K562 (cell line): Measurements from ENCODE around the gene GRIA2. TPM values are rescaled to one million over a fixed set of nuclear protein-coding genes. Genes with fewer than 3 reads are reported as not detected.

ENCODE experiments used
- ATAC-seq: fragments of 200-7000 bp; cut with Tn5 transposase; 3 replicates; pipeline ENCODE4 v1.9.1; 2020; ENCODE audit warnings: moderate library complexity
- BruUV-seq: library from RNA; stranded (reverse); fragments of 400-500 nt; replicated peaks from 2 replicates; lab custom pipeline; 2021; lab: Mats Ljungman, UMichigan
- CTCF ChIA-PET: fragments of 300-600 bp; formaldehyde crosslinking; extraction: SDS; loops from one replicate; lab custom pipeline; 2021; ENCODE audit warnings: low intra/inter-chr PET ratio; lab: Yijun Ruan, JAX
- POLR2A ChIA-PET: fragments of 300-600, 350-650 bp; sonication (Branson Sonifier 250); formaldehyde crosslinking; extraction: SDS; loops from one replicate; lab custom pipeline; 2021; ENCODE audit warnings: antibody characterized with exemption, inconsistent platforms; lab: Yijun Ruan, JAX
- DNase-seq, 4 experiments: peaks; one replicate each; pipeline versions ENCODE4 v3.0.0 to v3.0.0-alpha.2; 2011 to 2018; ENCODE audit warnings: low spot score in 3 of 4, mixed read lengths in 3 of 4; ENCODE audit errors: extremely low read depth in 1 of 4
- FAIRE-seq: peaks from 2 replicates; lab custom pipeline; 2011; peaks lifted over from hg19 to GRCh38; lab: Jason Lieb, UNC
- H2AFZ ChIP-seq: 2 replicates; pipeline ENCODE4 v1.6.0; 2011; ENCODE audit warnings: low read depth, low read length, control low read depth, inconsistent platforms
- H3K27ac ChIP-seq: fragments of 200-600 bp; 3 replicates; pipeline ENCODE4 v1.8.0; 2011; ENCODE audit warnings: low read depth, mild to moderate bottlenecking, control low read depth, inconsistent platforms, low read length, moderate library complexity, mixed read lengths; ENCODE audit errors: extremely low read depth
- H3K27me3 ChIP-seq, 2 experiments: fragments of 300-600 bp in 1 of 2; 2 replicates in 1 of 2; 3 replicates in 1 of 2; pipeline versions ENCODE4 v1.6.0 to v1.8.0; 2011; ENCODE audit warnings: inconsistent platforms in 2 of 2, low read length in 2 of 2, mild to moderate bottlenecking in 1 of 2, mixed read lengths in 1 of 2, moderate library complexity in 1 of 2; ENCODE audit not compliant: control insufficient read depth in 2 of 2, insufficient read depth in 2 of 2
- H3K36me3 ChIP-seq: fragments of 300-600 bp; 3 replicates; pipeline ENCODE4 v1.8.0; 2011; ENCODE audit warnings: mild to moderate bottlenecking, low read length, inconsistent platforms; ENCODE audit not compliant: control insufficient read depth, insufficient read depth
- H3K4me1 ChIP-seq, 2 experiments: fragments of 200-600 bp in 1 of 2; replicated peaks in 1 of 2; 2 replicates in 1 of 2; 3 replicates in 1 of 2; pipeline versions ENCODE4 v1.5.1 to v1.8.0; 2011; ENCODE audit warnings: inconsistent platforms in 2 of 2, low read length in 2 of 2, mild to moderate bottlenecking in 1 of 2, mixed read lengths in 1 of 2, moderate library complexity in 1 of 2; ENCODE audit not compliant: control insufficient read depth in 2 of 2, insufficient read depth in 2 of 2
- H3K4me2 ChIP-seq: 2 replicates; pipeline ENCODE4 v1.6.1; 2011; ENCODE audit warnings: low read length, control low read depth, inconsistent platforms, mixed read lengths; ENCODE audit not compliant: insufficient read depth
- H3K4me3 ChIP-seq: fragments of 200-600 bp; sonication (generic), shearing (Covaris generic); 2 replicates; pipeline ENCODE4 v1.5.1; 2016; ENCODE audit warnings: control low read depth, inconsistent platforms
- H3K79me2 ChIP-seq: fragments of 200-600 bp; 3 replicates; pipeline ENCODE4 v1.8.0; 2011; ENCODE audit warnings: low read length, inconsistent platforms; ENCODE audit not compliant: control insufficient read depth, insufficient read depth
- H3K9ac ChIP-seq, 2 experiments: 2 replicates each; pipeline versions ENCODE4 v1.6.0 to v1.6.1; 2011; ENCODE audit warnings: low read depth in 2 of 2, low read length in 2 of 2, control low read depth in 1 of 2, inconsistent platforms in 1 of 2, mild to moderate bottlenecking in 1 of 2, mixed read lengths in 1 of 2; ENCODE audit not compliant: insufficient read depth in 1 of 2
- H3K9me1 ChIP-seq: one replicate; pipeline ENCODE4 v1.6.0; 2011; ENCODE audit warnings: inconsistent platforms, mild to moderate bottlenecking, low read length, moderate library complexity; ENCODE audit not compliant: control insufficient read depth, insufficient read depth
- H3K9me3 ChIP-seq: replicated peaks from 2 replicates; pipeline ENCODE4 v1.5.1; 2011; ENCODE audit warnings: low read depth, low read length, inconsistent platforms; ENCODE audit not compliant: control insufficient read depth, insufficient read depth
- H4K20me1 ChIP-seq: replicated peaks from 2 replicates; pipeline ENCODE4 v1.6.1; 2011; ENCODE audit warnings: low read length, inconsistent platforms, mixed read lengths; ENCODE audit not compliant: control insufficient read depth, insufficient read depth
- BMI1 ChIP-seq: fragments of 150-350 bp; IDR thresholded peaks from 2 replicates; pipeline ENCODE4 v1.6.1; 2014; ENCODE audit warnings: low read length
- C11orf30 ChIP-seq: fragments of 450-650 bp; IDR thresholded peaks from 2 replicates; pipeline ENCODE4 v1.6.1; 2016; ENCODE audit warnings: low read depth, mild to moderate bottlenecking
- CTBP1 ChIP-seq: fragments of 450-650 bp; IDR thresholded peaks from 2 replicates; pipeline ENCODE4 v1.6.1; 2016; ENCODE audit warnings: borderline replicate concordance
- GTF3C2 ChIP-seq: IDR thresholded peaks from 3 replicates; pipeline ENCODE4 v1.6.1; 2011; ENCODE audit warnings: borderline replicate concordance, mild to moderate bottlenecking, moderate library complexity; ENCODE audit not compliant: insufficient read length; ENCODE audit errors: extremely low read depth
- HDAC8 ChIP-seq: fragments of 450-650 bp; IDR thresholded peaks from 2 replicates; pipeline ENCODE4 v1.6.1; 2016; ENCODE audit warnings: mild to moderate bottlenecking, missing genetic modification characterization, moderate library complexity, missing compliant biosample characterization
- MAZ ChIP-seq, 2 experiments: fragments of 450-650 bp in 1 of 2; sonication (generic) in 1 of 2; formaldehyde crosslinking; IDR thresholded peaks in 1 of 2; conservative IDR thresholded peaks in 1 of 2; 2 replicates each; pipeline versions ENCODE4 v1.4.0 to v1.5.0; 2020; ENCODE audit warnings: mild to moderate bottlenecking in 1 of 2, missing genetic modification reagents in 1 of 2
- MTA2 ChIP-seq: fragments of 450-650 bp; IDR thresholded peaks from 2 replicates; pipeline ENCODE4 v1.6.1; 2016; ENCODE audit warnings: low read depth
- MTF1 ChIP-seq: fragments of 250-450 bp; sonication (Bioruptor Pico); IDR thresholded peaks from 2 replicates; pipeline ENCODE4 v1.9.0; 2021; ENCODE audit warnings: moderate library complexity, mild to moderate bottlenecking, inconsistent platforms, borderline replicate concordance
- SAFB ChIP-seq: fragments of 200-400 bp; formaldehyde crosslinking; IDR thresholded peaks from 2 replicates; pipeline ENCODE4 v1.6.1; 2017; ENCODE audit warnings: low read depth, low read length, borderline replicate concordance
- SMARCA4 ChIP-seq: fragments of 450-650 bp; IDR thresholded peaks from 2 replicates; pipeline ENCODE4 v1.6.1; 2016
- TCFL5 ChIP-seq: fragments of 250-450 bp; sonication (Bioruptor Pico); conservative IDR thresholded peaks from 2 replicates; pipeline ENCODE4 v1.6.1; 2021; ENCODE audit warnings: mild to moderate bottlenecking, moderate library complexity, matching md5 sums
- XRCC3 ChIP-seq: fragments of 450-650 bp; IDR thresholded peaks from 2 replicates; pipeline ENCODE4 v1.6.1; 2017; ENCODE audit warnings: mild to moderate bottlenecking, moderate library complexity
- ZBTB49 ChIP-seq: sonication (generic); formaldehyde crosslinking; IDR thresholded peaks from 2 replicates; pipeline ENCODE4 v1.8.0; 2022; ENCODE audit warnings: missing genetic modification reagents, mild to moderate bottlenecking, borderline replicate concordance
- ZNF12 ChIP-seq: sonication (generic); formaldehyde crosslinking; IDR thresholded peaks from 2 replicates; pipeline ENCODE4 v1.4.0; 2020; ENCODE audit warnings: mild to moderate bottlenecking, missing genetic modification reagents
- ZNF24 ChIP-seq: fragments of 450-650 bp; IDR thresholded peaks from 2 replicates; pipeline ENCODE4 v1.6.1; 2016
- ZNF507 ChIP-seq: conservative IDR thresholded peaks from 2 replicates; pipeline ENCODE4 v1.6.1; 2017; ENCODE audit warnings: missing genetic modification characterization, missing compliant biosample characterization
- ZNF551 ChIP-seq: fragments of 250-450 bp; sonication (Bioruptor Pico); IDR thresholded peaks from 2 replicates; pipeline ENCODE4 v1.5.0; 2021; ENCODE audit warnings: mild to moderate bottlenecking, moderate library complexity
- WGBS: fragments of 100-300 bp; shearing (Covaris generic); methylation state at CpG from one replicate; pipeline ENCODE4 v1.1.6; 2016; ENCODE audit warnings: low coverage, mixed read lengths; ENCODE audit not compliant: insufficient coverage; ENCODE audit errors: missing lambda C conversion rate; 5-methylcytosine and 5-hydroxymethylcytosine counted together
- in situ Hi-C: fragments of 300-500 bp; cut with MboI; formaldehyde crosslinking; loops from 4 replicates; pipeline ENCODE4 v1.15.0; 2018; ENCODE audit warnings: inconsistent platforms, mixed read lengths
- intact Hi-C: fragments of 100-400 bp; cut with micrococcal nuclease; formaldehyde crosslinking; loops from 2 replicates; pipeline ENCODE4 v1.14.2; 2022
- polyA plus RNA-seq, 8 experiments: library from polyadenylated mRNA; depleted of rRNA in 4 of 8; stranded (reverse) in 5 of 8; unstranded in 3 of 8; fragments of >200 nt; fragmentation: Nextera tagmentation in 2 of 8; fragmentation: Illumina TruSeq in 1 of 8; extraction: Ambion mirVana in 2 of 8; extraction: Trizol in 1 of 8; gene quantifications; 2 replicates each; pipeline versions ENCODE4 v1.2.1 to v1.2.3, GENCODE V29; 2011 to 2014; ENCODE audit warnings: inconsistent platforms in 1 of 8, missing spikeins in 1 of 8
- total RNA-seq, 7 experiments: library from RNA; depleted of rRNA in 6 of 7; stranded (reverse); fragments of >200 nt in 6 of 7; fragmentation: Illumina TruSeq in 2 of 7; extraction: Trizol in 2 of 7; gene quantifications; 2 replicates each; pipeline versions ENCODE4 v1.2.1 to v1.2.3, GENCODE V29; 2011 to 2021; ENCODE audit warnings: low replicate concordance in 1 of 7

GRIA2 gene
- total and polyA plus RNA-seq, 9 of the 15 experiments (the other 6 are each of a cell fraction or from before 2014, with no cell fraction given): 0.07 TPM; not detected in 8

- no peak for DNase-seq
Observed at GRCh38 chr4:157282019-157282418, 61.5 kb downstream of the GRIA2 start.

More at GRCh38 chr4:157282019-157282418, 61.5 kb downstream of the GRIA2 start:
- Histone ChIP-seq H3K4me1 (no peaks in the 10 kb centered on the region), H3K4me3 (no peak overlapping the region), H4K20me1 (no peaks in the 10 kb centered on the region), H3K36me3 (no peaks in the 10 kb centered on the region), H3K4me2 (no peak overlapping the region), H3K79me2 (no peaks in the 10 kb centered on the region), H3K9ac (no peak overlapping the region), H3K27ac (no peak overlapping the region), H3K27me3 (no peaks in the 10 kb centered on the region), H3K9me1 (no peaks in the 10 kb centered on the region), H3K9me3 (no peaks in the 10 kb centered on the region), H2AFZ (no peak overlapping the region)
- POLR2A ChIA-PET: no interaction called here
- in situ Hi-C loops (no loop called here), intact Hi-C loops (no loop called here)
- WGBS: 3% methylated on average over 3 of the region's 3 CpGs
- no peak for FAIRE-seq
- ATAC-seq: no peak
- TF ChIP-seq SMARCA4 (no peak), XRCC3 (no peak), BMI1 (no peak), C11orf30 (no peak), ZNF551 (no peak), SAFB (no peak), ZNF507 (tag) (no peak), CTBP1 (no peak), ZBTB49 (CRISPR knock-in tag) (no peak), MTF1 (CRISPR knock-in tag) (no peak), GTF3C2 (no peak), MTA2 (no peak), MAZ (CRISPR knock-in tag; conservative IDR thresholded peaks at IDR 0.05 in 1 of 2, IDR thresholded peaks at IDR 0.05 in 1 of 2) (no peak), ZNF12 (no peak), TCFL5 (CRISPR knock-in tag) (no peak), HDAC8 (tag) (no peak), ZNF24 (no peak)
- CTCF ChIA-PET: no interaction called here
- no TSS peak for BruUV-seq
